Measurements from ENCODE around the gene ARHGEF17. TPM values are rescaled to one million over a fixed set of nuclear protein-coding genes. Genes with fewer than 3 reads are reported as not detected.

Gene ARHGEF17
- polyA plus RNA-seq, 3 donors: 0.16 to 1.2 (median 0.55) TPM

GRCh38 chr11:73365352-73366264, 57.5 kb downstream of the ARHGEF17 start:
- Histone ChIP-seq H3K9me3 (replicated peaks in 1 of 2; ENCODE audit: control insufficient read depth in 1 of 2, insufficient read depth in 1 of 2, low read length in 2 of 2) (no peaks in the 10 kb centered on the region), H3K4me1 (ENCODE audit: control insufficient read depth in 1 of 2, insufficient read depth in 2 of 2, low read length in 2 of 2) (peaks cover 13 to 14% of the 10 kb centered on the region in 2 donors), H3K4me3 (replicated peaks in 1 of 3; ENCODE audit: low read depth in 2 of 3, low read length in 3 of 3) (no peak overlapping the region), H4K20me1 (ENCODE audit: insufficient read depth, low read length) (no peaks in the 10 kb centered on the region), H2AFZ (ENCODE audit: insufficient read depth, low read depth, low read length, poor library complexity, severe bottlenecking) (no peak overlapping the region), H3K9ac (ENCODE audit: insufficient read depth, low read length, poor library complexity, severe bottlenecking) (no peak overlapping the region), H3K27me3 (ENCODE audit: control insufficient read depth in 2 of 2, insufficient read depth in 2 of 2, low read length in 2 of 2) (no peaks in the 10 kb centered on the region), H3K79me2 (ENCODE audit: insufficient read depth, low read length) (no peaks in the 10 kb centered on the region), H3K4me2 (replicated peaks; ENCODE audit: extremely low read depth, low read length, poor library complexity, severe bottlenecking) (no peak overlapping the region), H3K27ac (ENCODE audit: low read depth in 1 of 2, low read length in 2 of 2) (no peak overlapping the region), H3K36me3 (replicated peaks in 1 of 2; ENCODE audit: control insufficient read depth in 1 of 2, insufficient read depth in 2 of 2, low read length in 2 of 2) (no peaks in the 10 kb centered on the region)
- no peaks in the 10 kb centered on the region for H3K9me3 Mint-ChIP-seq
- intact Hi-C loops (cut with micrococcal nuclease): no loop called here
- no peak for TF ChIP-seq CTCF (IDR thresholded peaks at IDR 0.05)
- H3K4me1 Mint-ChIP-seq: peaks cover 16% of the 10 kb centered on the region
- H3K27me3 Mint-ChIP-seq (ENCODE audit: low read depth in 3 of 3): peaks cover 1 to 5% (median 3%) of the 10 kb centered on the region in 3 donors
- 99% methylated on average over 19 of the region's 24 CpGs for WGBS (ENCODE audit: insufficient coverage)
- no peaks in the 10 kb centered on the region for H3K36me3 Mint-ChIP-seq
- H3K27ac Mint-ChIP-seq: peak overlapping the region in 3 of 7 donors; percentile 32 to 74 (median 51)
- no peak for DNase-seq
- H3K4me3 Mint-ChIP-seq: no peak overlapping the region

GRCh38 chr11:73366265-73366610, 58.2 kb downstream of the ARHGEF17 start:
- Histone ChIP-seq H3K27ac (ENCODE audit: low read depth in 1 of 2, low read length in 2 of 2) (peak overlapping the region in 1 of 2 donors; percentile 26), H3K27me3 (ENCODE audit: control insufficient read depth in 2 of 2, insufficient read depth in 2 of 2, low read length in 2 of 2) (no peaks in the 10 kb centered on the region), H3K9me3 (replicated peaks in 1 of 2; ENCODE audit: control insufficient read depth in 1 of 2, insufficient read depth in 1 of 2, low read length in 2 of 2) (no peaks in the 10 kb centered on the region), H2AFZ (ENCODE audit: insufficient read depth, low read depth, low read length, poor library complexity, severe bottlenecking) (no peak overlapping the region), H3K4me3 (replicated peaks in 1 of 3; ENCODE audit: low read depth in 2 of 3, low read length in 3 of 3) (no peak overlapping the region), H3K9ac (ENCODE audit: insufficient read depth, low read length, poor library complexity, severe bottlenecking) (no peak overlapping the region), H3K4me1 (ENCODE audit: control insufficient read depth in 1 of 2, insufficient read depth in 2 of 2, low read length in 2 of 2) (peaks cover 13 to 14% of the 10 kb centered on the region in 2 donors), H3K79me2 (ENCODE audit: insufficient read depth, low read length) (no peaks in the 10 kb centered on the region), H3K4me2 (replicated peaks; ENCODE audit: extremely low read depth, low read length, poor library complexity, severe bottlenecking) (no peak overlapping the region), H4K20me1 (ENCODE audit: insufficient read depth, low read length) (no peaks in the 10 kb centered on the region), H3K36me3 (replicated peaks in 1 of 2; ENCODE audit: control insufficient read depth in 1 of 2, insufficient read depth in 2 of 2, low read length in 2 of 2) (no peaks in the 10 kb centered on the region)
- WGBS (ENCODE audit: insufficient coverage): no CpG with 5 or more reads among the region's 4 CpGs
- peak in 2 of 3 donors; percentile 29 to 30 for DNase-seq
- TF ChIP-seq CTCF (IDR thresholded peaks at IDR 0.05): no peak
- Mint-ChIP-seq H3K36me3 (no peaks in the 10 kb centered on the region), H3K4me3 (no peak overlapping the region), H3K4me1 (peaks cover 16% of the 10 kb centered on the region), H3K27me3 (ENCODE audit: low read depth in 3 of 3) (peaks cover 1 to 3% (median 3%) of the 10 kb centered on the region in 3 donors), H3K27ac (peak overlapping the region in 3 of 7 donors; percentile 32 to 74 (median 53)), H3K9me3 (no peaks in the 10 kb centered on the region)
- intact Hi-C loops (cut with micrococcal nuclease): no loop called here
